Liver (tissue), 9 donors: ENCODE data around the gene KLK14. TPM values are rescaled to one million over a fixed set of nuclear protein-coding genes. Genes with fewer than 3 reads are reported as not detected.

Experiments
- DNase-seq: peaks from one replicate; pipeline ENCODE4 v3.0.0-alpha.2; 2017; ENCODE audit warnings: low spot score
- H3K27ac ChIP-seq, 2 donors: one replicate each; pipeline ENCODE4 v1.7.0; 2013; ENCODE audit warnings: inconsistent platforms in 2 of 2, low read length in 2 of 2, control low read depth in 1 of 2, low read depth in 1 of 2, mild to moderate bottlenecking in 1 of 2
- H3K27me3 ChIP-seq, 4 donors: one replicate each; pipeline versions ENCODE4 v1.6.1 to v1.7.0; 2013; ENCODE audit warnings: low read length in 3 of 4, inconsistent platforms in 1 of 4, mild to moderate bottlenecking in 1 of 4, moderate library complexity in 1 of 4; ENCODE audit not compliant: control insufficient read depth in 4 of 4, insufficient read depth in 4 of 4
- H3K36me3 ChIP-seq, 4 donors: one replicate each; pipeline versions ENCODE4 v1.6.1 to v1.7.0; 2013; ENCODE audit warnings: low read length in 3 of 4, mild to moderate bottlenecking in 3 of 4, low read depth in 1 of 4, moderate library complexity in 1 of 4; ENCODE audit not compliant: control insufficient read depth in 4 of 4, insufficient read depth in 3 of 4
- H3K4me1 ChIP-seq, 4 donors: one replicate each; pipeline versions ENCODE4 v1.6.1 to v1.7.0; 2013; ENCODE audit warnings: low read length in 3 of 4, mild to moderate bottlenecking in 3 of 4, moderate library complexity in 1 of 4; ENCODE audit not compliant: control insufficient read depth in 4 of 4, insufficient read depth in 4 of 4
- H3K4me3 ChIP-seq, 3 donors: one replicate each; pipeline versions ENCODE4 v1.6.1 to v1.7.0; 2013; ENCODE audit warnings: low read length in 3 of 3, control low read depth in 1 of 3, low read depth in 1 of 3, mild to moderate bottlenecking in 1 of 3
- H3K9ac ChIP-seq, 2 donors: one replicate each; pipeline ENCODE4 v1.7.0; 2013; ENCODE audit warnings: low read length in 2 of 2, mild to moderate bottlenecking in 2 of 2, moderate library complexity in 2 of 2, control low read depth in 1 of 2, low read depth in 1 of 2
- H3K9me3 ChIP-seq, 4 donors: one replicate each; pipeline versions ENCODE4 v1.6.1 to v1.7.0; 2013; ENCODE audit warnings: low read length in 3 of 4; ENCODE audit not compliant: control insufficient read depth in 4 of 4
- ATF3 ChIP-seq: IDR thresholded peaks from 2 replicates; pipeline ENCODE4 v1.6.1; 2016; ENCODE audit warnings: antibody characterized with exemption
- CTCF ChIP-seq: fragments of 150-350 bp; IDR thresholded peaks from 2 replicates; pipeline ENCODE4 v1.5.1; 2017; ENCODE audit warnings: improper control_type of control experiment, low read depth, low read length; ENCODE audit not compliant: missing input control
- EGR1 ChIP-seq, 2 donors: IDR thresholded peaks; 2 replicates each; pipeline ENCODE4 v1.6.1; 2016 to 2018; ENCODE audit warnings: antibody characterized with exemption in 2 of 2, low read depth in 2 of 2
- FOXA1 ChIP-seq: IDR thresholded peaks from 2 replicates; pipeline ENCODE4 v1.6.1; 2016; ENCODE audit warnings: antibody characterized with exemption
- FOXA2 ChIP-seq: IDR thresholded peaks from 2 replicates; pipeline ENCODE4 v1.6.1; 2016; ENCODE audit warnings: antibody characterized with exemption
- GABPA ChIP-seq, 2 donors: IDR thresholded peaks in 1 of 2; conservative IDR thresholded peaks in 1 of 2; 2 replicates each; pipeline ENCODE4 v1.6.1; 2016; ENCODE audit warnings: antibody characterized with exemption in 2 of 2, mild to moderate bottlenecking in 1 of 2, moderate library complexity in 1 of 2
- HNF4A ChIP-seq, 2 donors: conservative IDR thresholded peaks; 2 replicates each; pipeline ENCODE4 v1.6.1; 2016; ENCODE audit warnings: antibody characterized with exemption in 2 of 2, mild to moderate bottlenecking in 2 of 2
- HNF4G ChIP-seq: IDR thresholded peaks from 2 replicates; pipeline ENCODE4 v1.6.1; 2016; ENCODE audit warnings: antibody characterized with exemption
- JUND ChIP-seq, 2 donors: IDR thresholded peaks; 2 replicates each; pipeline ENCODE4 v1.6.1; 2016; ENCODE audit warnings: antibody characterized with exemption in 2 of 2
- MAX ChIP-seq: IDR thresholded peaks from 2 replicates; pipeline ENCODE4 v1.6.1; 2016; ENCODE audit warnings: antibody characterized with exemption
- NR2F2 ChIP-seq: IDR thresholded peaks from 2 replicates; pipeline ENCODE4 v1.6.1; 2016; ENCODE audit warnings: antibody characterized with exemption
- RAD21 ChIP-seq, 2 donors: IDR thresholded peaks; 2 replicates each; pipeline ENCODE4 v1.6.1; 2016; ENCODE audit warnings: antibody characterized with exemption in 2 of 2, mild to moderate bottlenecking in 2 of 2
- REST ChIP-seq: IDR thresholded peaks from 2 replicates; pipeline ENCODE4 v1.6.1; 2016; ENCODE audit warnings: antibody characterized with exemption, mild to moderate bottlenecking
- RXRA ChIP-seq, 2 donors: IDR thresholded peaks; 2 replicates each; pipeline ENCODE4 v1.6.1; 2017 to 2018; ENCODE audit warnings: antibody characterized with exemption in 2 of 2, mild to moderate bottlenecking in 1 of 2
- SP1 ChIP-seq: IDR thresholded peaks from 2 replicates; pipeline ENCODE4 v1.6.1; 2018; ENCODE audit warnings: antibody characterized with exemption, mild to moderate bottlenecking
- TAF1 ChIP-seq: conservative IDR thresholded peaks from 2 replicates; pipeline ENCODE4 v1.6.1; 2016; ENCODE audit warnings: antibody characterized with exemption, mild to moderate bottlenecking
- YY1 ChIP-seq: IDR thresholded peaks from 2 replicates; pipeline ENCODE4 v1.6.1; 2016; ENCODE audit warnings: antibody characterized with exemption, mild to moderate bottlenecking
- ZBTB33 ChIP-seq: IDR thresholded peaks from 2 replicates; pipeline ENCODE4 v1.6.1; 2016; ENCODE audit warnings: antibody characterized with exemption
- WGBS: extraction: QIAGEN DNeasy Blood & Tissue Kit; methylation state at CpG from one replicate; pipeline ENCODE4 v1.1.7; 2013; 5-methylcytosine and 5-hydroxymethylcytosine counted together
- polyA plus RNA-seq, 2 donors: library from polyadenylated mRNA; stranded (reverse) in 1 of 2; unstranded in 1 of 2; fragments of 200-250 nt in 1 of 2; fragments of >200 nt in 1 of 2; fragmentation: Nextera tagmentation in 1 of 2; extraction: Ambion mirVana in 1 of 2; gene quantifications; one replicate each; pipeline versions ENCODE4 v1.2.1 to v1.2.3, GENCODE V29; 2013 to 2015
- total RNA-seq, 2 donors: library from RNA; depleted of rRNA; stranded (reverse); fragments of >200 nt; gene quantifications; one replicate each; pipeline ENCODE4 v1.2.3, GENCODE V29; 2014
- donor health status: healthy.
- donor health status: healthy.
- donor health status: healthy.
- donor health status: healthy.
- donor health status: healthy.

KLK14 gene
- total and polyA plus RNA-seq, 4 donors: 0.06 TPM; not detected in 3

GRCh38 chr19:51075998-51076397 lies 6.7 kb downstream of the KLK14 start:
- WGBS: 75% methylated on average over 5 of the region's 5 CpGs
- no peak for DNase-seq
- Histone ChIP-seq H3K9ac (no peak overlapping the region), H3K36me3 (no peaks in the 10 kb centered on the region), H3K4me1 (no peaks in the 10 kb centered on the region), H3K27ac (no peak overlapping the region), H3K9me3 (peaks cover 0 to 10% (median 3%) of the 10 kb centered on the region in 4 donors), H3K27me3 (no peaks in the 10 kb centered on the region), H3K4me3 (no peak overlapping the region)
- TF ChIP-seq TAF1 (no peak), EGR1 (IDR thresholded peaks at IDR 0.05; ENCODE audit: low read depth in 2 of 2) (no peak), ZBTB33 (no peak), FOXA1 (no peak), HNF4G (no peak), REST (no peak), FOXA2 (no peak), GABPA (IDR thresholded peaks at IDR 0.05 in 1 of 2, conservative IDR thresholded peaks at IDR 0.05 in 1 of 2) (no peak)

GRCh38 chr19:51071095-51071405 lies 11.6 kb downstream of the KLK14 start:
- TF ChIP-seq HNF4A (conservative IDR thresholded peaks at IDR 0.05): no peak
- TF ChIP-seq GABPA (IDR thresholded peaks at IDR 0.05 in 1 of 2, conservative IDR thresholded peaks at IDR 0.05 in 1 of 2): no peak
- no peak for TF ChIP-seq RAD21 (IDR thresholded peaks at IDR 0.05)
- TF ChIP-seq ZBTB33: no peak
- TF ChIP-seq JUND (IDR thresholded peaks at IDR 0.05): no peak
- no peak for TF ChIP-seq SP1
- no peak for TF ChIP-seq REST
- TF ChIP-seq EGR1 (IDR thresholded peaks at IDR 0.05; ENCODE audit: low read depth in 2 of 2): no peak
- TF ChIP-seq NR2F2: no peak
- no peak for TF ChIP-seq CTCF
- no peak for TF ChIP-seq YY1
- TF ChIP-seq MAX: no peak
- TF ChIP-seq TAF1: no peak
- TF ChIP-seq ATF3: no peak
- TF ChIP-seq HNF4G: no peak
- TF ChIP-seq FOXA2: no peak
- TF ChIP-seq FOXA1: no peak
- TF ChIP-seq RXRA (IDR thresholded peaks at IDR 0.05): no peak
- Histone ChIP-seq H3K27me3 (no peaks in the 10 kb centered on the region), H3K9ac (no peak overlapping the region), H3K4me3 (no peak overlapping the region), H3K4me1 (no peaks in the 10 kb centered on the region), H3K9me3 (peaks cover 0 to 10% (median 3%) of the 10 kb centered on the region in 4 donors), H3K27ac (no peak overlapping the region), H3K36me3 (no peaks in the 10 kb centered on the region)
- no peak for DNase-seq
- WGBS: 55% methylated on average over 4 of the region's 4 CpGs
